Measurements from ENCODE around the gene TBL1X. TPM values are rescaled to one million over a fixed set of nuclear protein-coding genes. Genes with fewer than 3 reads are reported as not detected.
A peak's percentile ranks its signal among the peaks of the same experiment; 100 is the strongest.

Gene TBL1X
- total and polyA plus RNA-seq, 2 experiments from 2014 or later, result 21.8 to 29.9 TPM

DNA sequence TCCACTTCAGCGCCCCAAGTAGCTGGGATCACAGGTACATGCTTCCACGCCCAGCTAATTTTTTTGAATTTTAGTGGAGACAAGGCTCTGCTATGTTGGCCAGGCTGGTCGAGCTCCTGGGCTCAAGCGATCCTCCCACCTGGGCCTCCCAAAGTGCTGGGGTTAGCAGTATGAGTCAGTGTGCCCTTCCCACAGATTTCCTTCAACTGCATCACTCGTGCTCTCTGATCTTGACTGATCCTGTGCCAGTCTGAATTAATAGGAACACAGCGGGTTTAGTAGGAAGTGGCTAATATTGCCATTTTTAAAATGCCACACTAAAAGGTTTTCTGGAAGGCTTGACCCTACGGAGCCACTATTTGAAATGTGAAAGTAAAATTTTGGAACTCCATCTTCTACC, 317.1 kb downstream of the TBL1X start:
- TF ChIP-seq, protein P1, sequence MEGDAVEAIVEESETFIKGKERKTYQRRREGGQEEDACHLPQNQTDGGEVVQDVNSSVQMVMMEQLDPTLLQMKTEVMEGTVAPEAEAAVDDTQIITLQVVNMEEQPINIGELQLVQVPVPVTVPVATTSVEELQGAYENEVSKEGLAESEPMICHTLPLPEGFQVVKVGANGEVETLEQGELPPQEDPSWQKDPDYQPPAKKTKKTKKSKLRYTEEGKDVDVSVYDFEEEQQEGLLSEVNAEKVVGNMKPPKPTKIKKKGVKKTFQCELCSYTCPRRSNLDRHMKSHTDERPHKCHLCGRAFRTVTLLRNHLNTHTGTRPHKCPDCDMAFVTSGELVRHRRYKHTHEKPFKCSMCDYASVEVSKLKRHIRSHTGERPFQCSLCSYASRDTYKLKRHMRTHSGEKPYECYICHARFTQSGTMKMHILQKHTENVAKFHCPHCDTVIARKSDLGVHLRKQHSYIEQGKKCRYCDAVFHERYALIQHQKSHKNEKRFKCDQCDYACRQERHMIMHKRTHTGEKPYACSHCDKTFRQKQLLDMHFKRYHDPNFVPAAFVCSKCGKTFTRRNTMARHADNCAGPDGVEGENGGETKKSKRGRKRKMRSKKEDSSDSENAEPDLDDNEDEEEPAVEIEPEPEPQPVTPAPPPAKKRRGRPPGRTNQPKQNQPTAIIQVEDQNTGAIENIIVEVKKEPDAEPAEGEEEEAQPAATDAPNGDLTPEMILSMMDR (IDR thresholded peaks at IDR 0.05; ENCODE audit: low read depth, low read length), result no peak
- Histone ChIP-seq H3K9me3 (ENCODE audit: low read depth) (no peaks in the 10 kb centered on the region), H3K4me3 (no peak overlapping the region), H3K27me3 (no peaks in the 10 kb centered on the region), H3K36me3 (no peaks in the 10 kb centered on the region), H3K4me1 (ENCODE audit: low read depth) (no peaks in the 10 kb centered on the region), H3K27ac (no peak overlapping the region)
- DNase-seq (ENCODE audit: low read depth in 1 of 2, low spot score in 1 of 2), result no peak

DNA sequence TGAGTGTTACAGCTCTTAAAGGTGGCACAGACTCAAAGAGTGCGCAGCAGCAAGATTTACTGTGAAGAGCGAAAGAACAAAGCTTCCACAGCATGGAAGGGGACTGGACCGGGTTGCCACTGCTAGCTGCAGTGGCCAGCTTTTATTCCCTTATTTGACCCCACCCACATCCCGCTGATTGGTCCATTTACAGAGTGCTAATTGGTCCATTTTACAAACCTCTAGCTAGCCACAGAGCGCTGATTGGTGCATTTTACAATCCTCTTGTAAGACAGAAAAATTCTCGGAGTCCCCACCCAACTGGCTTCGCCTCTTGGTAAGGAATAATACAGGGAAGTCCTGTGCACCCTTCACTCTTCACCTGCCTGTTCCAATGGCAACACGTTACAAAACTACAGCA, 319.5 kb downstream of the TBL1X start:
- Histone ChIP-seq H3K27ac (no peak overlapping the region), H3K9me3 (ENCODE audit: low read depth) (no peaks in the 10 kb centered on the region), H3K27me3 (no peaks in the 10 kb centered on the region), H3K36me3 (no peaks in the 10 kb centered on the region), H3K4me3 (no peak overlapping the region), H3K4me1 (ENCODE audit: low read depth) (peaks cover 11% of the 10 kb centered on the region)
- no peak for DNase-seq (ENCODE audit: low read depth in 1 of 2, low spot score in 1 of 2)
- TF ChIP-seq, protein P1 (IDR thresholded peaks at IDR 0.05; ENCODE audit: low read depth, low read length), result no peak

DNA sequence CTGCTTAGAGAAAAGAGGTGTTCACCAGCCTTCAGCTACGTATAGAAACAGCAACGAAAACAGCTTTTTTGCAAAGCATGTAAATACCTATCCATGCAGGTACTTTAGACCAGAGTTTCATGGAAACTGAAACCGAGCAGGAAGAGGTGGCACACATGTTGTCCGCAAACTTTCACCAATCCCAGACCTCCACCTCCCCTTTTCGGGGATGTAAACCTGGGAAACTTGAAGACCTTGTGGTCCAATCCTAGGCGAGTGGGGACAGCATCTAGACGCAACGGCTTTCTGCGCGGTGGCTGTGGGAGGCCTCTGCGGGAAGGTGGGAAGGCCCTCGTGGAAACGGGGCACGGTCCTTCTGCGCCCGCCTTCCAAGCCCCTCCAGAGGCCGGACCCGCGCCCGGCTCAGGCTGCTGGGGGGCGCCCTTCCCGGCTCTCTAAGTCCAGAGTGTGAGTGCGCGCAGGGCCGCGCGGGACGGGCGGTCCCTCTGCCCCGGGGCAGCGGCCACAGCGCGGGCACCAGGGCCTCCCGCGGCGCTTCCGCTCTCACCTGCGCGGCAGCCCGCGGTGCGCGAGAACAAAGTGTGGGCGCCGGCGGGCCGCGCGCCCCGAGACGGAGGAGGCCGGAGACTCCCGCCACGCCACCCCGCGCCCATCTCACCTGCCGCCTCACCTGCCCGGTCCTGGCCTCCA, 320.5 kb downstream of the TBL1X start:
- H3K36me3 ChIP-seq, result no peaks in the 10 kb centered on the region
- H3K27me3 ChIP-seq, result no peaks in the 10 kb centered on the region
- DNase-seq (ENCODE audit: low read depth in 1 of 2, low spot score in 1 of 2), result peak in 1 of 2 donors; percentile 39
- H3K27ac ChIP-seq, result peak overlapping the region; percentile 91
- H3K9me3 ChIP-seq (ENCODE audit: low read depth), result no peaks in the 10 kb centered on the region
- H3K4me1 ChIP-seq (ENCODE audit: low read depth), result peaks cover 17% of the 10 kb centered on the region
- H3K4me3 ChIP-seq, result peak overlapping the region; percentile 89
- TF ChIP-seq, protein P1 (IDR thresholded peaks at IDR 0.05; ENCODE audit: low read depth, low read length), result no peak

DNA sequence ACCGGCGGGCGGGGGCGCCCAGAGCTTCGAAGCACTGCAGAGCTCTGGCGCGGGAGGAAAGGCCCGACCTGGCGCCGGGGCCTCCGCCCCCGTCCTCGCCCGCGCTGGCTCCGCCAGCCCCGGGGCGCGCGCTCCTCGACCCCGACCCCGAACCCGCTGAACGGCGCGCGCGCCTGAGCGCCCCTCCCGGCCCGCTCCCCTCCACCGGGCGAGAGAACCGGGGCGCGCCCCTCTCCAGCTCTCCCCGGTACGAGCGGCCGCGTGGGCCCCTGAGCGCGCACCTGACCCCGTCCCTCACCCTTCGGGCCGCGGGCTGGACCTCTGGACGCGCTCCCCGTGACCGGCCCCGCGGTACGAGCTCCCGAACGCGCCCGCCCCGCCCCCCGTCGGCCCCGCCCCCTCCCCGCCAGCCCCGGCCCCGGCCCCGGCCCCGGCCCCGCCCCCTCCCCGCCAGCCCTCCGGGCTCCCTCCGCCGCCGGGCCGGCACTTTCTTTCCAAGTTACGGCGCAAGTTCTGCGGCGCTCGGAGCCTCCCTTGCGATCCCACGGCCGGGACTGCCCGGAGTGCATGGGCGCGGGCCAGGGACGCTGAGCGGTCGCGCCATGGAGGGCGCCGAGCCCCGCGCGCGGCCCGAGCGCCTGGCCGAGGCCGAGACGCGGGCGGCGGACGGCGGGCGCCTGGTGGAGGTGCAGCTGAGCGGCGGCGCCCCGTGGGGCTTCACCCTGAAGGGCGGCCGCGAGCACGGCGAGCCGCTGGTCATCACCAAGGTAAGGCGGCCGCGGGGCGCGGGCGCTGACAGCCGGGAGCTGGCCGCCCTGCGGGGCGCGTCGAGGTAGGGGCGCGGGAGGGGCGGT, 321.3 kb downstream of the TBL1X start, which contains the start of gene SHROOM2:
TSS of gene SHROOM2 (plus strand) at position 486 of the 854 bp plus-strand sequence. CDS start at position 603, 117 bp downstream.
- H3K4me3 ChIP-seq, result peak within 1 kb of the TSS; percentile 89
- peak; percentile 29 to 72 for DNase-seq (ENCODE audit: low read depth in 1 of 2, low spot score in 1 of 2)

More for the DNA sequence above, 321.3 kb downstream of the TBL1X start, which contains the start of gene SHROOM2:
- no peaks in the 10 kb centered on the region for H3K9me3 ChIP-seq (ENCODE audit: low read depth)
- H3K27me3 ChIP-seq, result no peaks in the 10 kb centered on the region
- peak within 1 kb of the TSS; percentile 91 for H3K27ac ChIP-seq
- no peaks in the 10 kb centered on the region for H3K36me3 ChIP-seq
- H3K4me1 ChIP-seq (ENCODE audit: low read depth), result peaks cover 17% of the 10 kb centered on the region
- TF ChIP-seq, protein P1 (IDR thresholded peaks at IDR 0.05; ENCODE audit: low read depth, low read length), result no peak

Data from cardiac muscle cell (in vitro differentiated cells and primary cell).